Fibroblast of lung (primary cell): Measurements from ENCODE around the gene ZNF398. TPM values are rescaled to one million over a fixed set of nuclear protein-coding genes. Genes with fewer than 3 reads are reported as not detected.

Experiments used
- DNase-seq, 2 donors: peaks; one replicate each; pipeline versions ENCODE4 v3.0.0 to v3.0.0-alpha.2; 2010; ENCODE audit warnings: low read depth in 2 of 2
- H2AFZ ChIP-seq: 2 replicates; pipeline ENCODE4 v1.5.1; 2012; ENCODE audit warnings: low read length, control low read depth, inconsistent platforms
- H3K27ac ChIP-seq: 2 replicates; pipeline ENCODE4 v1.5.1; 2011; ENCODE audit warnings: low read length, control low read depth; ENCODE audit not compliant: insufficient read depth
- H3K27me3 ChIP-seq: 2 replicates; pipeline ENCODE4 v1.5.1; 2011; ENCODE audit warnings: mild to moderate bottlenecking, low read length; ENCODE audit not compliant: control insufficient read depth, insufficient read depth
- H3K36me3 ChIP-seq: 2 replicates; pipeline ENCODE4 v1.5.1; 2011; ENCODE audit warnings: low read length; ENCODE audit not compliant: control insufficient read depth, insufficient read depth
- H3K4me1 ChIP-seq: 2 replicates; pipeline ENCODE4 v1.5.1; 2011; ENCODE audit warnings: low read length; ENCODE audit not compliant: control insufficient read depth, insufficient read depth; ENCODE audit errors: extremely low read depth
- H3K4me2 ChIP-seq: 2 replicates; pipeline ENCODE4 v1.5.1; 2011; ENCODE audit warnings: low read length, control low read depth; ENCODE audit not compliant: insufficient read depth; ENCODE audit errors: extremely low read depth
- H3K4me3 ChIP-seq, 4 experiments: fragments of 200-600 bp in 1 of 4; sonication (generic) in 1 of 4; replicated peaks in 1 of 4; 2 replicates each; pipeline ENCODE4 v1.5.1; 2011 to 2016; ENCODE audit warnings: low read length in 4 of 4, low read depth in 3 of 4, mild to moderate bottlenecking in 3 of 4, control low read depth in 2 of 4, inconsistent platforms in 1 of 4, mixed read lengths in 1 of 4; ENCODE audit not compliant: insufficient read depth in 1 of 4; ENCODE audit errors: control extremely low read depth in 1 of 4
- H3K79me2 ChIP-seq: 2 replicates; pipeline ENCODE4 v1.5.1; 2012; ENCODE audit warnings: mild to moderate bottlenecking, low read length, inconsistent platforms; ENCODE audit not compliant: control insufficient read depth, insufficient read depth
- H3K9ac ChIP-seq: 2 replicates; pipeline ENCODE4 v1.5.1; 2011; ENCODE audit warnings: mild to moderate bottlenecking, low read length, control low read depth; ENCODE audit not compliant: insufficient read depth
- H3K9me3 ChIP-seq: 2 replicates; pipeline ENCODE4 v1.5.1; 2012; ENCODE audit warnings: low read depth, low read length; ENCODE audit not compliant: control insufficient read depth, insufficient read depth
- H4K20me1 ChIP-seq: 2 replicates; pipeline ENCODE4 v1.5.1; 2011; ENCODE audit warnings: low read length; ENCODE audit not compliant: control insufficient read depth, insufficient read depth; ENCODE audit errors: extremely low read depth
- CTCF ChIP-seq, 2 donors: IDR thresholded peaks in 1 of 2; conservative IDR thresholded peaks in 1 of 2; 1 replicate in 1 of 2; 2 replicates in 1 of 2; pipeline ENCODE4 v1.5.1; 2011 to 2012; ENCODE audit warnings: low read length in 2 of 2, control low read depth in 1 of 2, inconsistent platforms in 1 of 2, low read depth in 1 of 2, mild to moderate bottlenecking in 1 of 2
- EZH2 ChIP-seq: IDR thresholded peaks from 2 replicates; pipeline ENCODE4 v1.5.1; 2012; ENCODE audit warnings: low read length, control low read depth, mild to moderate bottlenecking; ENCODE audit errors: missing control alignments
- polyA plus RNA-seq, 2 donors: library from polyadenylated mRNA; depleted of rRNA in 1 of 2; stranded (reverse) in 1 of 2; unstranded in 1 of 2; fragments of >200 nt; gene quantifications; 2 replicates each; pipeline ENCODE4 v1.2.1, GENCODE V29; 2011 to 2012; ENCODE audit warnings: missing spikeins in 1 of 2
- total RNA-seq: library from RNA; depleted of rRNA; stranded (reverse); fragments of >200 nt; gene quantifications from 2 replicates; pipeline ENCODE4 v1.2.1, GENCODE V29; 2014

The ZNF398 gene
- total and polyA plus RNA-seq, 2 donors (not counting 1 experiment from before 2014, with no cell fraction given): 6.7 to 7.3 TPM

DNA sequence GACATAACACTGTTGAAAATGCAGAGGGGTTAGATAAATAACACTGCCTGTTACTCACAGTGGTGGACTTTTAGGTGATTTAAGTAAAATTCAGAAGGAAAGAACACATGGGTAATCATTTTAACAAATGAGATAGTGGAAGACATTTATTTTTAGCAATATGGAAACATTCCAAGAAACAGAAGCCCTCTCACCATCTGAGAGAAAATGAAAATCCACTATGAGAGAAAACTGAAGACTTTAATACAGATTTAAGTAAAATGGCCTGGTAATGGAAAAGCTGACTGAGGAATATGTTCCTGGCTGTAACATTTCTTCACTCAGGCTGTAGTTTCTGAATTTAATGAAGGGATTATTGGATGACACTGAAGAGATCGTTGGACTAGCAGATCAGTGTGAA, 44.6 kb upstream of the ZNF398 start:
- Histone ChIP-seq H3K27ac (no peak overlapping the region), H3K4me1 (no peaks in the 10 kb centered on the region), H2AFZ (no peak overlapping the region), H3K4me2 (no peak overlapping the region), H3K36me3 (no peaks in the 10 kb centered on the region), H3K9ac (no peak overlapping the region), H3K9me3 (no peaks in the 10 kb centered on the region), H3K4me3 (no peak overlapping the region), H3K27me3 (no peaks in the 10 kb centered on the region), H4K20me1 (no peaks in the 10 kb centered on the region), H3K79me2 (no peaks in the 10 kb centered on the region)
- no peak for TF ChIP-seq CTCF (conservative IDR thresholded peaks at IDR 0.05 in 1 of 2, IDR thresholded peaks at IDR 0.05 in 1 of 2; ENCODE audit: low read depth in 1 of 2, low read length in 2 of 2)
- TF ChIP-seq EZH2: no peak
- DNase-seq: no peak

GRCh38 chr7:149103424-149103823, 43.8 kb upstream of the ZNF398 start:
- DNase-seq: no peak
- Histone ChIP-seq H2AFZ (no peak overlapping the region), H3K27me3 (no peaks in the 10 kb centered on the region), H3K79me2 (no peaks in the 10 kb centered on the region), H3K9ac (no peak overlapping the region), H3K4me1 (no peaks in the 10 kb centered on the region), H3K36me3 (no peaks in the 10 kb centered on the region), H3K4me3 (no peak overlapping the region), H3K9me3 (no peaks in the 10 kb centered on the region), H3K4me2 (no peak overlapping the region), H3K27ac (no peak overlapping the region), H4K20me1 (no peaks in the 10 kb centered on the region)
- TF ChIP-seq CTCF (conservative IDR thresholded peaks at IDR 0.05 in 1 of 2, IDR thresholded peaks at IDR 0.05 in 1 of 2; ENCODE audit: low read depth in 1 of 2, low read length in 2 of 2) (no peak), EZH2 (no peak)

GRCh38 chr7:149104214-149104613, 43.0 kb upstream of the ZNF398 start:
- Histone ChIP-seq H3K9me3 (no peaks in the 10 kb centered on the region), H3K4me2 (no peak overlapping the region), H3K79me2 (no peaks in the 10 kb centered on the region), H2AFZ (no peak overlapping the region), H3K36me3 (no peaks in the 10 kb centered on the region), H3K4me1 (no peaks in the 10 kb centered on the region), H4K20me1 (no peaks in the 10 kb centered on the region), H3K27me3 (no peaks in the 10 kb centered on the region), H3K9ac (no peak overlapping the region), H3K4me3 (no peak overlapping the region), H3K27ac (no peak overlapping the region)
- DNase-seq: no peak
- TF ChIP-seq CTCF (conservative IDR thresholded peaks at IDR 0.05 in 1 of 2, IDR thresholded peaks at IDR 0.05 in 1 of 2; ENCODE audit: low read depth in 1 of 2, low read length in 2 of 2) (no peak), EZH2 (no peak)
